GM12892 (cell line): ENCODE results near the gene MPZL1.

Source experiments
- POLR2A ChIP-seq: IDR thresholded peaks from 2 replicates; pipeline ENCODE4 v1.6.1; 2011; ENCODE audit warnings: low read depth, low read length, control low read depth
- POLR2AphosphoS5 ChIP-seq: IDR thresholded peaks from 2 replicates; pipeline ENCODE4 v1.6.1; 2011; ENCODE audit warnings: low read depth, low read length, control low read depth
- TAF1 ChIP-seq: IDR thresholded peaks from 2 replicates; pipeline ENCODE4 v1.6.1; 2011; ENCODE audit warnings: low read depth, mild to moderate bottlenecking, control low read depth, low read length, borderline replicate concordance

GRCh38 chr1:167784876-167785550, 63.2 kb downstream of the MPZL1 start:
- TF ChIP-seq POLR2AphosphoS5 (no peak), POLR2A (no peak), TAF1 (no peak)
